GM18951 (cell line): ENCODE results near the gene RAB44.

Source experiments
- POLR2A ChIP-seq: IDR thresholded peaks from 4 replicates; pipeline ENCODE4 v1.6.1; 2011; ENCODE audit warnings: mild to moderate bottlenecking; ENCODE audit not compliant: insufficient read length, insufficient read depth; ENCODE audit errors: extremely low read depth
- in situ Hi-C: fragments of 300-500 bp; cut with MboI; formaldehyde crosslinking; loops from one replicate; pipeline ENCODE4 v1.12.0; 2022; ENCODE audit warnings: low sequenced_read_pairs, mixed read lengths, inconsistent platforms; ENCODE audit not compliant: unreplicated experiment

RAB44 gene

GRCh38 chr6:36740818-36741179, 43.2 kb downstream of the RAB44 start:
- in situ Hi-C loops, result no loop called here
- no peak for TF ChIP-seq POLR2A

GRCh38 chr6:36742146-36742545, 44.5 kb downstream of the RAB44 start:
- in situ Hi-C loops, result no loop called here
- no peak for TF ChIP-seq POLR2A

DNA sequence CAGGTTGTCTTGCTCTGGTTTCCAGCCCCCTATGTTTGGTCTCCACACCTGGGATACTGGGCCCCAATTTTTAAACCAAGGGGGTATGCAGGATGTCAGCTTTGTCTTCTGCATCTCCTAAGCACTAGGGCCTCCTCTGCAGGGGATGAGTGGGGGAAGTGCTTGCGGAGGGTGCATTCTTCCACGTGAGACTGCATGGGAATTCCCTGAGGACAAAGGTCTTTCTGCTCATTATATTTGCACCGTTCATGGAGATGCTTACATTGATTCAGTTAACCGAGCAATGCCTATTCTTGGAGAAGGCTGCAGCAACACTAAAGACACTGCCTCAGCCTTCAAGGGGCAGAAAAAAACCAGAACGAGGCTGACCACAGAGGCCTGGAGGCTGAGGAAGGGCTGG, 45.4 kb downstream of the RAB44 start:
- in situ Hi-C loops, result no loop called here
- no peak for TF ChIP-seq POLR2A

GRCh38 chr6:36743538-36744303, 46.1 kb downstream of the RAB44 start:
- TF ChIP-seq POLR2A, result no peak
- in situ Hi-C loops, result no loop called here

GRCh38 chr6:36744304-36744673, 46.7 kb downstream of the RAB44 start:
- in situ Hi-C loops, result no loop called here
- no peak for TF ChIP-seq POLR2A

DNA sequence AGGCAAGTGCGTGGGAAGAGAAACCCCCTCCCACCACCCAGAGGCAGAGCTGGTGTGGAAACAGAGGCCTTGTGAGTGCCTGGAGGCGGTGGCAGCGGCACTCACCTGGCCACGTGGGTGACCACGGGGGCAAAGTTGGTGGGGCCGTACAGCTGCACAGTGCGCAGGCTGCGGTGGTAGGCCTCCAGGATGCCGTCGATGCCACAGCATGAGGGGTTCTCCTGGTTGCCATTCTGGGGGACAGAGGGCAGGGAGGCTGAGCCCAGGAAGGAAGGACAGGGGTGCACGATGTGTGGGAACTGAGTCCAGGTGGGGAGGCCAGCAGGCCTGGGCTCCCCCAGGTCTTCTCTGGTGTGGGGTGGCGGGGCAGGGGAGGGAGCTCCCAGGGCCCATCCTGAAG, 47.7 kb downstream of the RAB44 start:
- TF ChIP-seq POLR2A, result no peak
- in situ Hi-C loops, result no loop called here

GRCh38 chr6:36745836-36746235, 48.2 kb downstream of the RAB44 start:
- in situ Hi-C loops, result no loop called here
- TF ChIP-seq POLR2A, result no peak

DNA sequence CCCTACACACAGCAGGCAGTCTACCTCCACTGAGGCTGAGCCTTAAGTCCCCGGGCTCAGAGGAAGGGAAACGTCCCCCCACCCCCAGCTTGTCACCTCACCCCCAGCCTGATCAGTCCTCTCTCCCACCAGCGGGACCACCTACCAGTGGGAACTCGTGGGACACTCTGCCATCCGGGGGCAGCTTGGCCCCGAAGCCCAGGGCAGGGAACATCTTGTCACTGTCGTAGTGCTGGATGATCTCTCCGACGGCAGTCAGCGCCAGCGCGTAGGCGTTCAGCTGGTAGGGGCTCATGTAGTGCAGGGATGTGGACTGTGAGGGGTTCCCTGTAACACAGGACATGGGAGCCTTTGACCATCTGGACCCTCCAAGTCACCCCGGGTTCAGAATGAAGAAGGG, 48.6 kb downstream of the RAB44 start:
- TF ChIP-seq POLR2A, result no peak
- in situ Hi-C loops, result no loop called here

GRCh38 chr6:36749829-36750489, 52.3 kb downstream of the RAB44 start:
- in situ Hi-C loops, result loop anchor here (10.0 kb wide), 1 partner anchor 125 kb away; no protein-coding TSS in a partner anchor
- TF ChIP-seq POLR2A, result no peak

- in situ Hi-C loops, result loop anchor here (10.0 kb wide), 1 partner anchor 126 kb away; no protein-coding TSS in a partner anchor
- no peak for TF ChIP-seq POLR2A
Observed at GRCh38 chr6:36751091-36751490, 53.5 kb downstream of the RAB44 start.

- in situ Hi-C loops, result loop anchor here (10.0 kb wide), 1 partner anchor 127 kb away; no protein-coding TSS in a partner anchor
- no peak for TF ChIP-seq POLR2A
Observed at GRCh38 chr6:36751833-36752186, 54.2 kb downstream of the RAB44 start.

DNA sequence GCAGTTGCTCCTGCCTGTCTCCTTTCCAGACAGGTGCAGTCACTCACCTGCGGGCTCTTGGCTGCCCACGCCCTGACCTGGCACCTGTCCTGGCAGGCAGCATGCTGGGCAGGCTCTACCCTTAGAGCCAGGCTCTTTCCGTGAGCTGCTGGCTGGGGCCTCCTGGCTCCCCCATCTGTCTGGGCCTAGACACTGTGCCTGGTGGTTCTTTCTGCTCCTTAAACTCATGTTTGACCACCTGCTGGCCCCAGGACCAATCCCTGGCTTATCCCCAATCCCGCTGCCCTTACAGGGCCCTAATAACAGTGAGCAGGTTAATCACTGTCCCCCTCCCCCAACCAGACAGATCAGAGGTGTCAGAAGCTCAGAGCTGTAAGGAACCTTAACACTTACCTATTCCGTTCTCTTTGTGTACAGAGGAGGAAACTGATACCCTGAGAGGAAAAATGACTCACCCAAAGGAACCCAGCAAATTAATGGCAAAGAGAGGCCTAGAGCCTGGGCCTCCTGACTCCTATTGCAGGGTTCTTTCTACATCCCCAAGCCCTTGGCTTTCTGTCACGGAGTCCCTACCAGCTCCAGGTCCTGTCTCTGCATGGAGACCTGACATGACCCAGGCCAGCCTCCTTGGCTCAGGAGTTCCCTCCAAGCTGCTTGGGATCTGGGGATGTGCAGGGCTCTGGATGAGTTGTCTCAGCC, 54.7 kb downstream of the RAB44 start:
- in situ Hi-C loops, result loop anchor here (10.0 kb wide), 1 partner anchor 128 kb away; no protein-coding TSS in a partner anchor
- no peak for TF ChIP-seq POLR2A

GRCh38 chr6:36752886-36753506, 55.4 kb downstream of the RAB44 start:
- in situ Hi-C loops, result loop anchor here (10.0 kb wide), 1 partner anchor 128 kb away; no protein-coding TSS in a partner anchor
- TF ChIP-seq POLR2A, result no peak

GRCh38 chr6:36753671-36754405, 56.2 kb downstream of the RAB44 start:
- TF ChIP-seq POLR2A, result no peak
- in situ Hi-C loops, result loop anchor here (10.0 kb wide), 1 partner anchor 129 kb away; no protein-coding TSS in a partner anchor
